Measurements from ENCODE around the gene PRDM15.

- TF ChIP-seq POLR2AphosphoS5 (IDR thresholded peaks at IDR 0.05; ENCODE audit: low read depth, low read length) (no peak), POU2F2 (IDR thresholded peaks at IDR 0.05; ENCODE audit: low read depth, low read length) (no peak), TAF1 (IDR thresholded peaks at IDR 0.05; ENCODE audit: low read depth, low read length) (no peak)
Measured at GRCh38 chr21:41874611-41875010, 4.5 kb downstream of the PRDM15 start.

Measured in GM12891 (cell line).